Keratinocyte (primary cell): ENCODE data around the gene SLC35F2. TPM values are rescaled to one million over a fixed set of nuclear protein-coding genes. Genes with fewer than 3 reads are reported as not detected.

Experiments used
- DNase-seq: peaks from one replicate; pipeline ENCODE4 v3.0.0-alpha.2; 2011; ENCODE audit warnings: low read depth, missing footprints, low spot score
- FAIRE-seq: peaks from 2 replicates; lab custom pipeline; 2011; peaks lifted over from hg19 to GRCh38; lab: Jason Lieb, UNC
- H2AFZ ChIP-seq: 2 replicates; pipeline ENCODE4 v1.6.0; 2012; ENCODE audit warnings: low read length, control low read depth, inconsistent platforms; ENCODE audit not compliant: control insufficient read depth
- H3K27ac ChIP-seq: 2 replicates; pipeline ENCODE4 v1.5.1; 2011; ENCODE audit warnings: low read length; ENCODE audit not compliant: control insufficient read depth, insufficient read depth
- H3K27me3 ChIP-seq: 3 replicates; pipeline ENCODE4 v1.6.0; 2011; ENCODE audit warnings: low read length; ENCODE audit not compliant: control insufficient read depth, insufficient read depth; ENCODE audit errors: extremely low read depth
- H3K36me3 ChIP-seq, 2 experiments: 2 replicates in 1 of 2; 3 replicates in 1 of 2; pipeline ENCODE4 v1.5.1; 2011; ENCODE audit warnings: low read length in 2 of 2, mild to moderate bottlenecking in 1 of 2; ENCODE audit not compliant: control insufficient read depth in 2 of 2, insufficient read depth in 2 of 2; ENCODE audit errors: extremely low read depth in 1 of 2
- H3K4me1 ChIP-seq: 3 replicates; pipeline ENCODE4 v1.5.1; 2011; ENCODE audit warnings: low read length; ENCODE audit not compliant: control insufficient read depth, insufficient read depth; ENCODE audit errors: extremely low read depth
- H3K4me2 ChIP-seq: 3 replicates; pipeline ENCODE4 v1.6.0; 2011; ENCODE audit warnings: low read depth, low read length; ENCODE audit not compliant: control insufficient read depth, insufficient read depth; ENCODE audit errors: extremely low read depth
- H3K4me3 ChIP-seq, 3 experiments: fragments of 200-600 bp in 1 of 3; sonication (generic) in 1 of 3; 2 replicates in 2 of 3; 3 replicates in 1 of 3; pipeline ENCODE4 v1.5.1; 2011 to 2016; ENCODE audit warnings: low read length in 3 of 3, mild to moderate bottlenecking in 3 of 3, control low read depth in 2 of 3, inconsistent platforms in 1 of 3, low read depth in 1 of 3, mixed read lengths in 1 of 3, mixed run types in 1 of 3, moderate library complexity in 1 of 3; ENCODE audit not compliant: control insufficient read depth in 2 of 3, insufficient read depth in 2 of 3; ENCODE audit errors: extremely low read depth in 1 of 3
- H3K79me2 ChIP-seq: 2 replicates; pipeline ENCODE4 v1.6.0; 2012; ENCODE audit warnings: low read length; ENCODE audit not compliant: control insufficient read depth, insufficient read depth
- H3K9ac ChIP-seq: 3 replicates; pipeline ENCODE4 v1.6.0; 2011; ENCODE audit warnings: low read length; ENCODE audit not compliant: control insufficient read depth, insufficient read depth; ENCODE audit errors: extremely low read depth
- H3K9me1 ChIP-seq: 3 replicates; pipeline ENCODE4 v1.6.0; 2011; ENCODE audit warnings: low read length; ENCODE audit not compliant: control insufficient read depth, insufficient read depth; ENCODE audit errors: extremely low read depth
- H3K9me3 ChIP-seq: 2 replicates; pipeline ENCODE4 v1.5.1; 2012; ENCODE audit warnings: low read depth, low read length; ENCODE audit not compliant: control insufficient read depth
- H4K20me1 ChIP-seq: 3 replicates; pipeline ENCODE4 v1.6.0; 2011; ENCODE audit warnings: low read length; ENCODE audit not compliant: control insufficient read depth, insufficient read depth; ENCODE audit errors: extremely low read depth
- CTCF ChIP-seq, 3 experiments: IDR thresholded peaks in 1 of 3; conservative IDR thresholded peaks in 1 of 3; optimal IDR thresholded peaks in 1 of 3; 2 replicates in 2 of 3; 3 replicates in 1 of 3; pipeline versions ENCODE3 to v1.5.1; 2011; ENCODE audit warnings: low read length in 3 of 3, mild to moderate bottlenecking in 3 of 3, moderate library complexity in 2 of 3, control low read depth in 1 of 3, inconsistent platforms in 1 of 3; ENCODE audit not compliant: insufficient read depth in 2 of 3; ENCODE audit errors: extremely low read depth in 1 of 3
- EZH2 ChIP-seq: IDR thresholded peaks from one replicate; pipeline ENCODE4 v1.6.1; 2012; ENCODE audit warnings: inconsistent platforms, mild to moderate bottlenecking, low read length, moderate library complexity
- dilution Hi-C: fragments of 300-500 bp; cut with MboI; formaldehyde crosslinking; loops from one replicate; pipeline ENCODE4 v1.7.0; 2020; ENCODE audit warnings: low sequenced_read_pairs; ENCODE audit not compliant: extremely low pct_ligation_motif_present
- polyA plus RNA-seq, 5 experiments: library from polyadenylated mRNA; depleted of rRNA in 3 of 5; stranded (reverse) in 3 of 5; stranded (forward) in 1 of 5; unstranded in 1 of 5; fragments of >200 nt; gene quantifications; 1 replicate in 1 of 5; 2 replicates in 3 of 5; 3 replicates in 1 of 5; pipeline versions ENCODE4 v1.2.1 to v1.2.3, GENCODE V29; 2011 to 2012; ENCODE audit warnings: missing spikeins in 2 of 5, low read depth in 1 of 5, low replicate concordance in 1 of 5

Gene SLC35F2
- polyA plus RNA-seq, 1 donor (not counting 4 experiments of a cell fraction or from before 2014, with no cell fraction given), result 47.2 TPM

- no peaks in the 10 kb centered on the region for H3K79me2 ChIP-seq
- DNase-seq (no peak), FAIRE-seq (no peak)
- H3K9ac ChIP-seq, result no peak overlapping the region
- no peak overlapping the region for H3K4me2 ChIP-seq
- no peaks in the 10 kb centered on the region for H3K36me3 ChIP-seq
- dilution Hi-C loops, result no loop called here
- H3K27me3 ChIP-seq, result no peaks in the 10 kb centered on the region
- TF ChIP-seq CTCF (optimal IDR thresholded peaks at IDR 0.05 in 1 of 3, IDR thresholded peaks at IDR 0.05 in 1 of 3, conservative IDR thresholded peaks at IDR 0.05 in 1 of 3; ENCODE audit: extremely low read depth in 1 of 3, insufficient read depth in 2 of 3, low read length in 3 of 3) (no peak), EZH2 (no peak)
- no peaks in the 10 kb centered on the region for H4K20me1 ChIP-seq
- no peak overlapping the region for H3K27ac ChIP-seq
- no peak overlapping the region for H3K4me3 ChIP-seq
- H3K9me1 ChIP-seq, result no peaks in the 10 kb centered on the region
- no peaks in the 10 kb centered on the region for H3K4me1 ChIP-seq
- no peaks in the 10 kb centered on the region for H3K9me3 ChIP-seq
- H2AFZ ChIP-seq, result no peak overlapping the region
Observed at GRCh38 chr11:107756553-107756952, 102.0 kb downstream of the SLC35F2 start.

GRCh38 chr11:107752949-107753822 is 105.4 kb downstream of the SLC35F2 start:
- no peaks in the 10 kb centered on the region for H3K36me3 ChIP-seq
- no peak for DNase-seq
- H3K9ac ChIP-seq, result no peak overlapping the region
- FAIRE-seq, result no peak
- no peak overlapping the region for H3K4me3 ChIP-seq
- dilution Hi-C loops, result no loop called here
- no peaks in the 10 kb centered on the region for H3K9me1 ChIP-seq
- TF ChIP-seq CTCF (optimal IDR thresholded peaks at IDR 0.05 in 1 of 3, IDR thresholded peaks at IDR 0.05 in 1 of 3, conservative IDR thresholded peaks at IDR 0.05 in 1 of 3; ENCODE audit: extremely low read depth in 1 of 3, insufficient read depth in 2 of 3, low read length in 3 of 3), result no peak
- no peak for TF ChIP-seq EZH2
- H4K20me1 ChIP-seq, result no peaks in the 10 kb centered on the region
- no peak overlapping the region for H3K4me2 ChIP-seq
- H3K4me1 ChIP-seq, result no peaks in the 10 kb centered on the region
- H3K9me3 ChIP-seq, result no peaks in the 10 kb centered on the region
- no peaks in the 10 kb centered on the region for H3K27me3 ChIP-seq
- no peaks in the 10 kb centered on the region for H3K79me2 ChIP-seq
- H2AFZ ChIP-seq, result no peak overlapping the region
- H3K27ac ChIP-seq, result no peak overlapping the region
